ENCODE data around the gene ACP7. TPM values are rescaled to one million over a fixed set of nuclear protein-coding genes. Genes with fewer than 3 reads are reported as not detected.

Gene ACP7
- total RNA-seq (2022; extraction: Qiagen RNA extraction) = 0.05 to 0.25 TPM (median 0.07 TPM) in 5 replicates

GRCh38 chr19:39083983-39084731 lies at the start of gene ACP7:
Gene ACP7, plus strand, starts transcription at chr19:39084368. Its CDS starts 902 bp downstream, at chr19:39085270.

DNA sequence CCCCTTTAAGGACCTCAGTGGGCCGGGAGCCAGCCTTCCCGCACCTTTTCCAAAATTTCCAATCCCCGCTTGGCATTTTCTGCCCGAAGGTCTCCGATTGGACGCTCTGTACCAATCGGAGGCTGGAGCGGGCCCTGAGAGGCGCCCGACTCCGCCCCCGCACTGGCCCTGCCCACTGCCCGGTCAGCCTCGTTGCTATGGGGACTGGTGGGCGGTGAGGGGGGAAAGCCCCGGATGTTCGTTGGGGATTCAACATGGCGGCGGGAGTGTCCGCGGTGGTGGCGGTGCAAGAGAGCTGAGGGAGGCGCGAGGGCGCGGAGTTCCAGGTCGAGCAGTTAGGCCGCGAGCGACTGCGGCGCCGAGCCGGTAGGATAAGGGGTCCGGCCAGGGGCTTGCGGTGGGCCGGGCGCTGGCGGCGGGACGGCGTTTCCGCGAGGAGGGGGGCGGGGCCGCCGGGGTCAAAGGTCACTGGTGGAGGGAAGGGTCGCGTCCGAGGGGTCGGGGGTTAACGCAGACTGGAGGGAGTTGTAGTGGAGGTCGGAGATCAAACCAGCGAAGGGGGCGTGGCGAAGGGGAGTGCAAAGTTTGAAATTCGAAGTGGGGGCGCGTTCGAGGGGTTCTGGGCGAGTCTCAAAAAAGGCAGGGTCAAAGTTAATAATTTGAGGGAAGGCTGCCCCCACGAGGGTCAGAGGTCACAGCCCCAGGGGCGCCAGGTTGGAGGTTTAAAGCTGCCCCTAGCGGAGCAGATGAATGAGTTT lies 41.6 kb downstream of the ACP7 start, which contains the start of gene PAK4:
TSS of gene PAK4 (plus strand) at position 233 of the 758 bp plus-strand sequence. CDS start 43,768 bp downstream, outside the sequence.

Other genes starting within 250 kb of the ACP7 start
- gene HNRNPL, start 234.4 kb upstream of the ACP7 start, total RNA-seq (2022; extraction: Qiagen RNA extraction) = 329 to 371 TPM (median 352 TPM) in 5 replicates
- gene RINL, start 206.1 kb upstream of the ACP7 start, total RNA-seq (2022; extraction: Qiagen RNA extraction) = 1.9 to 2.9 TPM (median 2.5 TPM) in 5 replicates
- gene SIRT2, start 184.8 kb upstream of the ACP7 start, total RNA-seq (2022; extraction: Qiagen RNA extraction) = 35.3 to 41.1 TPM (median 37.5 TPM) in 5 replicates
- 62.1 to 122 TPM (median 94.8 TPM) in 5 replicates for gene NFKBIB, start 184.4 kb upstream of the ACP7 start, total RNA-seq (2022; extraction: Qiagen RNA extraction)
- 0.48 to 1.0 TPM (median 0.74 TPM) in 5 replicates for gene CCER2, start 172.2 kb upstream of the ACP7 start, total RNA-seq (2022; extraction: Qiagen RNA extraction)
- gene SARS2, start 153.6 kb upstream of the ACP7 start, total RNA-seq (2022; extraction: Qiagen RNA extraction) = 50.9 to 52.4 TPM (median 52.1 TPM) in 5 replicates
- 193 to 307 TPM (median 271 TPM) in 5 replicates for gene MRPS12, start 153.4 kb upstream of the ACP7 start, total RNA-seq (2022; extraction: Qiagen RNA extraction)
- gene FBXO17, start 108.6 kb upstream of the ACP7 start, total RNA-seq (2022; extraction: Qiagen RNA extraction) = 67.6 to 80.4 TPM (median 73.3 TPM) in 5 replicates
- gene FBXO27, start 51.8 kb upstream of the ACP7 start, total RNA-seq (2022; extraction: Qiagen RNA extraction) = 2.6 to 5.6 TPM (median 3.8 TPM) in 5 replicates
- 82.4 to 113 TPM (median 102 TPM) in 5 replicates for gene PAK4, start 41.4 kb downstream of the ACP7 start, total RNA-seq (2022; extraction: Qiagen RNA extraction)
- 1.3 to 1.9 TPM (median 1.5 TPM) in 5 replicates for gene NCCRP1, start 112.6 kb downstream of the ACP7 start, total RNA-seq (2022; extraction: Qiagen RNA extraction)
- not detected in 5 replicates for gene SYCN, start 119.9 kb downstream of the ACP7 start, total RNA-seq (2022; extraction: Qiagen RNA extraction)
- not detected in 5 replicates for gene IFNL3, start 160.6 kb downstream of the ACP7 start, total RNA-seq (2022; extraction: Qiagen RNA extraction)
- not detected in 5 replicates for gene IFNL4, start 164.5 kb downstream of the ACP7 start, total RNA-seq (2022; extraction: Qiagen RNA extraction)
- not detected in 5 replicates for gene IFNL2, start 184.0 kb downstream of the ACP7 start, total RNA-seq (2022; extraction: Qiagen RNA extraction)
- 0.10 to 0.33 TPM (median 0.13 TPM) in 4 of 5 replicates, not detected in the other for gene IFNL1, start 212.0 kb downstream of the ACP7 start, total RNA-seq (2022; extraction: Qiagen RNA extraction)
- 7.5 to 10.4 TPM (median 8.6 TPM) in 5 replicates for gene LRFN1, start 236.5 kb downstream of the ACP7 start, total RNA-seq (2022; extraction: Qiagen RNA extraction)